ENCODE data around the gene GIPC2.
"Not testable (repeated sequence)": the region's sequence is repeated elsewhere in the genome, so short reads cannot be mapped to it uniquely, and the experiment has no call there.

GIPC2 gene

DNA sequence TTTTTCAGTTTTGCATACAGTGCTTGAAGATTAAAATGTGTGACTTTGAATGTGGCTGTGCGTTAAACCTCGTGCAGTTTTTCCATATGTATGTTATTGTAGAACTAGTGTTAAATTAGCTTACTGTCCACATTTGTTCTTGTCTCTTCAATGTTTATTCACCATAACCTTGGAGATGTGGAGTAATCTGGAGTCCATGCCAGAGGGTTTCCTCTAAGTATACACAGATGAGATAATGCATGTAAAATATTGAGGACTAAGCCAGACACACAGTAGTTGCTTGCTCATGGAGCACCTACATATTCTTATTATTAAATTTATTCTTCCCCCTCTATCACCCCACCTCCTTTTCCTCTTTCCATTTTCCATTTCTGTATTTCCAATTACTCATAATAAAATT, 7.7 kb upstream of the GIPC2 start:
- no peak for DNase-seq (ENCODE audit: low read depth)

DNA sequence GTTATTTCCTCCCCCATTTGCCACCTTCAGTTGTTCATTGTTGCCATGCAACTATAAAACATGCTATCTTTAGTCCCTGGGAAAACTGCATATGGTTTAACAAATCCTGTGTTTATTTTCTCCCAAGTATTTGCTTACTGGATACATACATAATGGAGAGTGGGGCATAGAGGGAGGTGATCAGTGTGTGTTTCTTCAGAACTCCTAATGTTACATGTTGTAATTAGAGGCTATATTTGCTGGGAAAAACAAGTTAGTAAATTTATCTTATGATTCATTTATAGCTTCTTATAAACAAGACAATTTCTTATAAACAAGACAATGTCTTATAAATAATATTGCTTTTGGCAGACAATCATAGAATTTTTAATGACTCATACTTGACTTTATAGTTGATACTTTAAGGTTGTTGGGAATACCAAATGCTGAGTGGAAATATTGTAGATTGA, 7.3 kb upstream of the GIPC2 start:
- no peak for DNase-seq (ENCODE audit: low read depth)

DNA sequence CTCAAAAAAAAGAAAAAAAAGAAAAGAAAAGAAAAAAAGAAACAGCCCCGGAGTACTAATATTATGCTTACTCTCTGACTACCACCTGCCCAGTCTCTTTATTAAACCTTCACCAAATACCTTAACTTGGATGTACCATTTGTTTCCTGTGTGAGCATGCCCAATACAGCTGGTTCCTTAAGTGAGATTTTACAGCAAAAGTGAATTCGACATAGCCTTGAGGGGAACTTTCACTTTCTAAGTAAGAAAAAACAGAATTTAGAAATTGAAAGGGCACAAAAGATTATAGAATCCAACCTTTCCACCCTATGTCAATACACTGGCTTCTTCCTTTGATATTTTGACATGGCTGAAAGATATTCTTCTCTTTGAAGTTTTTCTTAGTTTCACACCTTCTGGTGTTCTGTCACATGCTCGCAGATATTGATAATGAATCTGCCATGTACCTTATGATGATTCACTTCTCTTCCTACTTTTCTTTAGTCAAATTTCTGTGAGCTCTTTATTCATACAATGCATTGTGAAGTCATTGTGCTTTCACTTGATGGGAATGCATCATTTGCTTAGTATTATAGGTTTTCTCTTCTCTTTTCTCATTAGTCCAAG, 5.2 kb upstream of the GIPC2 start:
- DNase-seq (ENCODE audit: low read depth): no peak

DNA sequence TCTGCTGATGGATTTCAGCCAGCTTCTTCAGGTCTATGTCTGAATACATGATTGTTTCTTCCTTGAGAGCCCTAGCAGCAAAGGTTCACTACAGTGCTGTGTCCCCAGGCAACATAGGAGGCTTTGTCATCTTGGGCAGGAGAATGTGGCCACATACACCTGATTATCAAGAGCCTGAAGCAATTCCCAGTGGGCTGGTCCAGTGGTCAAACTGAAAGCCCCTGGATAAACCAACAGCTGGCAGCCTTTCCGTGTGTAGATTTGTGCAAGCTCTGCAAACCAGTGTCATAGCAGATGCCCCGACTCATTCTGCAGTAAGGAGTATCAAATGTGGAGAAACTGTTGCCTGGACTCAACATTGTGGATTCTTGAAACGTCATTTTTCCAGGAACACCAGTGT, 2.3 kb upstream of the GIPC2 start:
- DNase-seq (ENCODE audit: low read depth): no peak

DNA sequence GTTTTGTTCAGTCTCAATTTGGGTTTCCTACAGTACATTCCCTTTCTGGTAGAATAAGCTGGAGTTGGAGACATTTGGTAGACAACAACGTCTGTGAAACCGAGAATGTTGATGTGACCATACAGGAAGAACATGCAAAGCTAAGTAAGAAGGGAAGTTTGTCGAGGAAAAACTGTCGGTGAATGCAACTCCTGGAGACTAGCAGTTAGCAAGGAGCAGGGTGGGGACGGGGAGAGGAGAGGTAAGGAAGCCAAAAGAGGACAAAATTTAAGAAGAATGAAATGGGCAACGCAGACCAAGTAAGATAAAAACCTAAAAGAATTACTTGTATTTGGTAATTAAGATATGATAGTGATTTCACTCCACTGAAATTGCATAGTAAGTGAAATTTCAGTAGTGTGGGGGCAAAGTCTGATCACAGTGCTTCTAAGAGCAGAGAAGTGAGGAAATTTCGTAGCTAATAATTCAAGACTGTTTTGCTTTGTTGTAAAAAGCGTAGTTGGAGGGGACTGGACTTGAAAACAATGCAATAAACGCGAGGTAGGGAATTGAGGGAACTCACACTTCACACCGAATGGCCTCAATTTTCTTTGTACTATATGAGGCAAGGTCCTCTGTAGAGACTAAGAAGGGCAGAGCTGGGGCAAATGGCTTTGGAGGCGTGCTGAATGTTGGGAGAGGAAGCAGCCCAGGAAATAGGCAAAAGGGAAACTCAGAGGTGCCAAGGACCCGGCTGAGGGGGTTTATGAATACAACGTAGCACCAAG, 787 bp upstream of the GIPC2 start:
- DNase-seq (ENCODE audit: low read depth): no peak

DNA sequence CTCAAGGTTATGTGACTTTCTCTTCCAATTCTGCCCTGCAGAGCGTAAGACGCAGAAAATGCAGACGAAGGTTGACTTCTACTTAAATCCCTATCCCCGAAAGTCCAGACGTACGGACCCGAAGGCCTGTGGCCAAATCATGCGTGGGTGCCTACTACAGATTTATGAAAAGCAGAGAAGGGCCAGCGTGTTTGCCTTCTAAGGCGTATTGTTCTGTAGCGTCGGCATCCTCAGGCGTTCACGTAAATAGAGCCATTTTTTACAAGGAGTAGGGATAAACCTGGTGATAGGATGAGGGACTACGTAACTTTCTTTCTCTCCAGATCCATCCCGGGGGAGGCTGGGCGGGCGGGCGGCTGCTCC, 222 bp upstream of the GIPC2 start:
- DNase-seq (ENCODE audit: low read depth): no peak

DNA sequence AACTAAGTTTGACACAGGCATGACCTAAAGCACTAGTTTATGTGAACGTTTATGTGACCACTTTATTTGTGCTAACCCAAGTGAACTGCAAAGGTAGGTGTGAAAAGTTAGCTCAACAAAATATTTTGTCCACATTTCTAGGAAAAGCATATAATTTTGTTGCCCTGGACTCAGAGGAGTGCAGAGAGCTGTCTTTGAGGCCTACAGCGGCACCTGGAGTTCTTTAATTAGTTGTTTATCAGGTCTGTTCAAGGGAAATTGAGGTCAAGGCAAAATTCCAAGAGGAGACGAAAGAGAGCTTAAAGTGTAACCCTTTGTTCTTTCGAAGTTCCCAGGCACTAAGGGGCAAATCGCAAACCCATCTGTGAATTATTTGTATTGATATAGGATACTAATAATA, 1.3 kb downstream of the GIPC2 start:
- no peak for DNase-seq (ENCODE audit: low read depth)

DNA sequence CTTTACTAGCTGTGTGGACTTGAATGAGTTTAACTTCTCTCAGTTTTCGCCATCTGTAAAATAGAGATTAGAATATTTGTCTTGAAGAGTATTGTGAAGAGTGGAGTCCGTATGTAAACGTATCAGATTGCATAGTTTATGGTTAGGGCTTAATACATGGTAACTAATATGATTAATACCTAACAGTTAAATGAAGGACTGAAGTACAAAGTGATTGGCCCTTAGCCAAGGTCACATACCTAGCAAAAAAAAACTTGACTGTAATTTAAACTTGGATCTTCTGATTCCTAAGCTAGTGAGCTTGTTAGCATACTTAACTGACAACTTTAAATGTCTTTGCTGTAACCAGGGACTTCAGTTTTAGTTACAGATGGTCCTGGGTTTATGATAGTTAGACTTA, 1.9 kb downstream of the GIPC2 start:
- DNase-seq (ENCODE audit: low read depth): no peak

DNA sequence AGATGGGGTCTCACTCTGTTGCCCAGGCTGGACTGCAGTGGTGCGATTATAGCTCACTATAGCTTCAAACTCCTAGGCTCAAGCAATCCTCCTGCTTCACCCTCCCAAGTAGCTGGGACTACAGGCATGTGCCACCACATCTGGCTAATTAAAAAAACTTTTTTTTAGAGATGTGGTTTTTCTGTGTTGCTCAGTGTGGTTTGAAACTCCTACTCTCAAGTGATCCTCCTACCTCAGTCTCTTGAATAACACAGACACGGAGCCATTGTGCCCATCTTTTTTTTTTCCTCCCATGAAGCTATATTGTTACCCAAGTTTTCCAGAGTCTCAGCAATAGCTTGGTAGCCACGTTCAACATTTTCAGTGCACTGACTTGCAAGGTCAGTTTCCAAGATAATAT, 2.7 kb downstream of the GIPC2 start:
- DNase-seq (ENCODE audit: low read depth): no peak

DNA sequence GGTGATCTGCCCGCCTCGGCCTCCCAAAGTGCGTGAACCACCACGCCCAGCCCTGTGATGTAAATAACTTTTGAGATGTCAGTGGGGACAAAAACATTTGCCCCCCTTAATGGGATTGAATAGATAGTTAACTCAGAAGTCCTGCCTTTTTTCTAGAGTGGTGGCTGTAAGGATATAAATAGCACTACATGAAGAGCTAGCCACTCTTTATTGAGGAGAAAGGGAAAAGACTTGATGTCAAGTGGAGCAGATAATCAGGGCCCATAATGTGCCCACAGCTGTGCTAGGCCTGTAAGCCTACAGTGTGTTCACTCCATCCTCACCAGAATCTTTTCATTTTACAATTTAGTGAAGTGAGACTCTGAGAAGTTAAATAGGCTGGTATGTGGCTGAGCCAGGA, 3.6 kb downstream of the GIPC2 start:
- DNase-seq (ENCODE audit: low read depth): no peak

DNA sequence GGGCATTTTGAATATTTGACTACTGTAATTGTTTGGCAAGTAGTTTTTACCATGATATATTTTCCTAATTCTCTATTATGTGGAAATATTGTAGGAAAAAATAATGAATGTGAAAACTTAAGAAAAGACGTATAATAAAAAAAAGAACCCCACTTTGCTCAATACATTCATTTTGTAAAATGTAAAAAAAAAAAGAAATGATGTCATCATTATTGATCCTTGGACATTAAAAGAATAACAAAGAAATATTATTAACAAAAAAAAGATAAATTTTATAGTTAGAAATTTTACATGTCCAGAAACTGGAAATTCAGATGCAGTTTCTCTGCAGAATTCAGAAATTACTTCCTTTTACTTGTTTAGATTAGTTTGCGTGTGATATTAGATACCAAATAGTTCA, 5.2 kb downstream of the GIPC2 start:
- no peak for DNase-seq (ENCODE audit: low read depth)

DNA sequence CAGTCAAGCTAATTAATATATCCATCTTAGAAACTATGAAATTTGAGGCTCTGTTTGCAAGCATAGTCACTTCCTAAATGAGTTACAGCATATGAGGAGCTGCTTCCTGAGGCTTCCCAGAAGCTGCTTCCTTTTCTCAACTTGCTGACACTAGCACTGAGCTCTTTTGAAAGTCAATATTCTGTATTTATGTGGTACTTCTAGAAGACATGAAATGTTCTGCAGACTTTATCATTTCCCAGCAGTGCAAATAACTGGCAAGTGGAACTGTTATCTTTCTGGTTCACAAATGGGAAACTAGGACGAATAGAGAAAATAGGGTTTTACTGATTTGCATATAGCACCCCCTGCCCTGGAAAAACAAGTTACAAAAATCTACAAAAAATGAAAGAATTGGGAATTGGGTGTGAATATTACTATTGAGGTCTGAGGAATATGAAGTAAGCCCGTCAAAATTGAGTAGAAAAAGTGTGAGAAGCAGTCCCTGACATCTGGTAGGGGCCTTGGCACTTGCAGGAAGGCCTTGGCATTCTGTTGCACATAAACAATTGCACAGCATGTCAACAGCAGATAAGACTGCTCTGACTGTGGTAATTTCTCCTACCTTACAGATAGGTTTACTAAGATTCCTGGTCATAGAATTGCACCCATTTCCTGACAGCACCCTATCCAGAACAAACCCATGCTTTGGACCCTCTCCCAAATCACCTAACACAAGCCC, 7.1 kb downstream of the GIPC2 start:
- DNase-seq (ENCODE audit: low read depth): no peak

DNA sequence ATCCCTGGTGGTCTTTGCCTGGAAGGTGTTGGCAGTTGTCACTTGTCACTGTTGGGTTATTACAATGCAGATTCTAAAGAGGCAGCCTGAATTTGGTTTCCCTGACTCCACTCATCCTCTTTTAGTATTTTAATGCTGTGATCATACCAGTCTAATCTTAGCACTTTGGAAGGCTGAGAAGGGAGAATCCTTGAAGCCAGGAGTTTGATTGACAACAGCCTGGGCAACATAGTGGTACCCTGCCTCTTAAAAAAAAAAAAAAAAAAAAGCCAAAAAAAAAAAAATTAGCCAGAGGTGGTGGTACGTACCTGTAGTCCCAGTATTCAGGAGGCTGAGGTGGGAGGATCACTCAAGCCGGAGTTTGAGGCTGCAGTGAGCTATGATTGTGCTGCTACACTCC, 7.7 kb downstream of the GIPC2 start:
- no peak for DNase-seq (ENCODE audit: low read depth)

DNA sequence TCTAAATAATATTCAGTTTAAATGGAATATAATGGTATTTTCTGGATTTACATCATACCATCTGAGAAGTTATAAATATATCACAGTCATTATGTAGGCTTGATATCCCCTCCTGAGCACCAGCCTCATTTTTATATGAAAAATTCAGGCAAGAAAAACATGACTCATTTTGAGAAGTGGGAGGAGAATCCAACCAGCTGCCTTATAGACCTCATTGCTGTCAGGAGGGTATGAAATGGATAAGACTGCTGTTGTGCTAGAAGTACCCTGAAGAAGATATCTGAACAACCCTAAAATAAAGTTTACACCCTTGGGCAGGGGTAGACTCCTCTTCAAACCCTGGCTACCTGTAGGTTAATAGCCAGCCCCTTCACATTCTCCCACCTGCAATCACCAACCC, 8.8 kb downstream of the GIPC2 start:
- DNase-seq (ENCODE audit: low read depth): no peak

DNA sequence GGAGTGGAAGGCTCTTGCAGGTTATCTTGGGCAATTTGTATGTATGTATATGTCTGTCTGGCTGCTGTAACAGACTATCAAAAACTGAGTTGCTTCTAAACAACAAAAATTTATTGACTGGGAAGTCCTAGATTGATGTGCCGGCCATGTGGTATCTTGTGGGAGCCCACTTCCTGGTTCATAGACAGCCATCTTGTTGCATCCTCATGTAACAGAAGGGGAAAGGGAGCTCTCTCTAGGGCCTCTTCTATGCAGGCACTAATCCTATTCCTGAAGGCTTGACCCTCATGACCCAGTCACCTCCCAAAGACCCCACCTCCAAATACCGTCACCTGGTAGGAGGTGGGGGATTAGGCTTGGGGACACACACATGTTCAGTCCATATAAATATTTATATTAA, 9.2 kb downstream of the GIPC2 start:
- no peak for DNase-seq (ENCODE audit: low read depth)

DNA sequence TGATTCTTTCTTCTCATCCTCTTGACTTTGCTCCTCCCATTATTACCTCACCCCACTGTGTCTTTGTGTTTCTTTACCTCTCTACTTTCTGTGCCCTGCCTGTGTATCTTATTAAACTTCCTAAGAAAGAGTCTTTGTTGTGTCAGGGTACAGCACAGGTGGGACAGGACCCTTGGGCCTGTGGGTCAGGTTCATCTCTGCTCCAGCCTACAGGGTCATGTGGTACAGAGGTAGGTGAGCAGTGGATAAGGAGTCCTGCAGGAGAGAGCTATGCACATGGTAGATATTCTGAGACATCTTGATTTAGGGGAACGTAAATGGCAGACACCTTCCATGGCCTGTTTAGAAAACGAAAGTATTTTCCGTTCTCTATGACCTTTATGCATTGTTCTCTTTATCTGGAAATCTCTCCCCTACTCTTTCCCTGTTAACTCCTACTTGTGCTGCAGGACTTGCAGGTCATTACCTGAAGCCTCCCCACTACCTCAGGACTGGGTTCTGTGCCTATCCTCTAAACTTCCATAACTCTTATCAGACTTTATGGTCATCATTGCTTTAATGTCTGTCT, 9.9 kb downstream of the GIPC2 start:
- no peak for DNase-seq (ENCODE audit: low read depth)

DNA sequence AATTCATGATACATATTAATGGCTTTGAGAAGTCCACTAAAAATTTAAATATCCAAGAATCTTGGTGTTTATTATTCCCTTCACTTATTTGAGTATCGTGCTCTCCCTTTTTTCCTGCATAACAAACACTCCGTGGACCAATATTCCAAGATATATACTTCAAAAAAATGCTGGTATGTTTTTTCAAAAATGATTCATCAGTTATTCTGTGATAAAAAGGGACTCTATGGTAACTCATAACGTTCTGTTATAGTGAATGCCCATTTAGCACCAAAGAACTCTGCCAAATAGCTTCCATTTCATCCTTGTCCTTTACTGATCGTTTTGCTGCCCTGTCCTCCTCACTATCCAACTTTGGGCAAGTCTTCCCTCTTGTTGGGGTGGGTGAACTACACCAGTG, 12.9 kb downstream of the GIPC2 start:
- no peak for DNase-seq (ENCODE audit: low read depth)

DNA sequence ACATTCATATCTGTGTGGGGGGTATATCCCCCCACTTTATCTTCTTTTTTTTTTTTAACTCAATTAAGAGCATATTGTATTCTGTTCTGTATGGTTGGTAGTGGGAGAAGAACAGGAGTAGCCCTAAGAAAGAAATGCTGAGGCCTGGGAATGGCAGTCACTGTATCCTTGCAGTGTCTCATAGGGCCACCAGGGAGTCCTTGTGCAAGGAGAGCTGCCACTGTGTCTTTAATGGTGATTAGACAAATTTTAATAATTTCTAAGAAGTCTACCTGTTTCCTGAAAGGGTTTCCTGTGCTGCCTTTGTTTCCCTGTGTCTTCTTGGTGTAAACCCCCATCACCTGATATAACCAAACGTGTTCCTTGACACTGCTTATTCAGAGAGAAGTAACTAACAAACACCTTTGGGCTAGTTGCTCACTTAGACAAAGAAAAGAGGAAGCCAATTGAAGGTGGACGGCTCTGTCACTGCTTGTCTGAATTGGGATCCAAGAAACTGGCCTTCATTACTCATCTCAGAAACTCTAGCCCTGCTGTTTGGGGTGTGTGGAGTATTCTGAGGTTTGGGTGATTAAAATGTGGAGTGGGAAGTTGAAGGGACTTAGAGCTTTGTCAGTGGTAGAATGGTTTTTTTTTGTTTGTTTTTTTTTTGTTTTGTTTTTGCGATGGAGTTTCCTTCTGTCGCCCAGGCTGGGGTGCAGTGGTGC, 15.2 kb downstream of the GIPC2 start:
- no peak for DNase-seq (ENCODE audit: low read depth)

DNA sequence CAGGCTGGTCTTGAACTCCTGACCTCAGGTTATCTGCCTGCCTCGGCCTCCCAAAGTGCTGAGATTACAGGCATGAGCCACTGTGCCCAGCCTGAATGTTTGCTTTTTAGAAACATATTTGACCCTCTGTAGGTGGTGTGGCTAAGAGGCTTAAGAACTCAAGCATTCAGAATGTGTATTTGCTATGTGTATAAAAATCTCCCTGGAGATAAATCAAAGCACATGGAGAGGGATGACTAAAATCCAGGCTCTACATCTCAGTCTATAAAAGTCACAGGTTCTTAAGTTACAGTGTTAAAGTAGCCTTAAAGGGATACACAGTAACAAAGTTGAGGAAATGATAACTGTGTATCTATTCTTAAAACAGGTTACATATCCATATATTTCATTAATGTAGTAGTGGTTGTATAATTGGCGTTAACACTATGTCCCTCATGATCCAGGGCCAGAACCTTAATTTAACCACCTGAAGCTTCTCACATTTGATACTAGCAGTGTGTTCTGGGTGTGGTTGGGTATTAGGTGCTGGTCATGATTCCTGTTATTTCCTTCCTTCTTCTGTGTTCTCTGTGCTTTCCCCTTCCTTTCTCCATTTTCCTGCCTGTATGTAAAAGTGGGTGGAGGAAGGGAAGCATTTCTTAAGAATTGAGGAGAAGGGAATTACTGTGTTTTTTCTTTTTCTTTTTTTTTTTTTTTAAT, 16.2 kb downstream of the GIPC2 start:
- DNase-seq (ENCODE audit: low read depth): no peak

DNA sequence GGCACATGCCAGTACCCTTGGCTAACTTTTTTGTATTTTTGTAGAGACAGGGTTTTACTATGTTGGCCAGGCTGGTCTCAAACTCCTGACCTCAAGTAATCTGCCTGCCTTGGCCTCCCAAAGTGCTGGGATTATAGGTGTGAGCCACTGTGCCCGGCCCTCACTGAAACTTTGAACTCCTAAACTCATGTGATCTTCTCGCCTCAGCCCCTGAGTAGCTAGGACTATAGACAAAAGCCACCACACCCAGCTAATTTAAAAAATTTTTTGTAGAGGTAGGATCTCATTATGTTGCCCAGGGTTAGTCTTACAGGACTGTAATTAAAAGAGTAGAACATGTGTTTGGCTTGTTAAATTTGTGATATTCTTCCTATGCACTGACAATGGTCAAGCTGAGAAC, 19.1 kb downstream of the GIPC2 start:
- DNase-seq (ENCODE audit: low read depth): not testable (repeated sequence)

DNA sequence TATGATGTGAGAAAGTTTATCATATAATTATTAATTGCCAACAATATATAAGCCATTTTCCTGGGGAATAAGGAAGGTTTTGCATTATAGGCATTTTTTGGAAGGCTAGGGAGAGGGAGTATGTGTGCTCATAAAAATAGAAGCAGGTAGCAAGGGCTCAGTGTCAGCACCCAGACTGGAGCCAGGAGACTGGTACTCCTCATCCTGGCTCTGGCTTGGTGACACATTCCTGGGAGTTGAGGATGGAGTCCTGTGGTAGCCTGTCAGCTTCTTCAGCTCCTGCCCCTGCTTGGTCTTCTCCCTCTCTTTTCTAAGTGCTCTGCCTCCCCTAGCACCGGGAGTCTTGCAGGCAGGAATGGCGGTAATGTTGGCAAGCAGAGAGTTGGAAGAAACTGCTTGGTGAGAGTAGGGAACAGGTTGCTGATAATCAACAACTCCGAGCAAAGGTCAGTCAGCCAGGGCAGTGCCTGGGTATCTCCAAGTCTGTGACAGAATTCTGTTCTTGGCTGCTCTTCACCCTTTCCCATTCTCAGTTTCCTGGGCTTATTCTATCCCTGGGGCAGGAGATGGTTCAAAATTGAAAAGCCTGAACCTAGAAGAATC, 23.0 kb downstream of the GIPC2 start:
- no peak for DNase-seq (ENCODE audit: low read depth)
